ENCODE data around the gene SHLD1.
"Not testable (repeated sequence)": the region's sequence is repeated elsewhere in the genome, so short reads cannot be mapped to it uniquely, and the experiment has no call there.

Gene SHLD1

GRCh38 chr20:5749952-5750779 is at the start of gene SHLD1:
Gene SHLD1, plus strand, starts transcription at chr20:5750401. Its CDS starts 22,465 bp downstream, at chr20:5772866.
- DNase-seq: peak; percentile 34

GRCh38 chr20:5702339-5702738 is 47.9 kb upstream of the SHLD1 start:
- DNase-seq: not testable (repeated sequence)

DNA sequence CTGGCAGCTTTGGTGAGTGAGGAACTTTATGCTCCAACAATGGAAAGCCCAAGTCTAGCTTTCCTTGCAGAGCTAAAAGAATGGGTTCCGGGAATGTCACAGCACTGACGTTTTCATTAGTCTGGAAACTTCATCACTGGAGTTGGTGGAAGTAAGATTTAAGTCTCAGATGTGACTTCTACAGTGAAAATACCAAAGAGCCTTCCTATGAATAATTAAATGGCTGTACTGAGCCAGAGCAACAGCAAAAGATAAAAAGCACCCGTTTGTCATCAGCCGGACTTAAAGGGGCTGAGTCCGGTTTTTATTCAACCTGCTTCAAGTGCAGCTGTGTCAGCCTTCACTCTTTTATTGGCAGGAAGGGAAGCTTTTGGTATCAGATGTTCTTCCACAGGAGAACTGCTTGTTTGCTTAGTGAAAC is 46.5 kb upstream of the SHLD1 start:
- no peak for DNase-seq

GRCh38 chr20:5705827-5706226 is 44.4 kb upstream of the SHLD1 start:
- no peak for DNase-seq

DNA sequence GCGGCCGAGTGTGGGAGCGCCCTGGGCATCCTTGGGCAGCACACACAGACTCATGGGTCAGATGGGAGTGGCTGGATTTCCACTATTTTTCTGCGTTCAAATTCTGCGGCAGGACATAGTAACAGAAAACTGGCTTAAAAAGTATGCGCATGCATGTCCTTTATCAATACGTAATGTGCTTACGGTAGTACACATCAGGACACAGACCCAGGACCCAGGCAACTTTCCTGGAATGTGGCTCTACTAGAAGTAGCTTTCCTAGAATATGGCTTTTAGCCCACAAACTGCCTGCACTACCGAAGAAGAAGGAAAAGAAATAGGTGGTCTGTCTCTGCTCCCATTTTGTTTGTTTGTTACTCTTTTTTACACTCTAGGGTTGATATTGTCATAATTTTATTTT is 43.4 kb upstream of the SHLD1 start:
- no peak for DNase-seq

DNA sequence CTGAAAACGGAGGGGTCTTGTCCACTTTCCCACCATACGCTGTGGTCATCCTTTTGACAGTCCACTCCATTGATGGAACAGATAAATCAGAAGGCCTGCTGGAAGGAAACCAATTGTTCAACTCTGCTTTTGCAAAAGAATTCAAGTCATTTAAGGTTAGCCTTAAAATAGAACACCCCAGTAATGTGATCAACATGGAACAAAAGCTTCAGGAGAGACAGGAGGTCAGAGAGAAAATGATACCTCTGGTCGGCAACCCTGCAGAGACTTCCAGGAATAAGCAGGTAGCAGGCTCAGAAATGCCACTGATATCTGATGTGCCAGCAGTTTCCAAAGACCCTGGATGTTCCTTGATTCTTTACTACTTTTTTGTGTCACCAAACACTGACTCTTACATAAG is 39.6 kb upstream of the SHLD1 start:
- no peak for DNase-seq

DNA sequence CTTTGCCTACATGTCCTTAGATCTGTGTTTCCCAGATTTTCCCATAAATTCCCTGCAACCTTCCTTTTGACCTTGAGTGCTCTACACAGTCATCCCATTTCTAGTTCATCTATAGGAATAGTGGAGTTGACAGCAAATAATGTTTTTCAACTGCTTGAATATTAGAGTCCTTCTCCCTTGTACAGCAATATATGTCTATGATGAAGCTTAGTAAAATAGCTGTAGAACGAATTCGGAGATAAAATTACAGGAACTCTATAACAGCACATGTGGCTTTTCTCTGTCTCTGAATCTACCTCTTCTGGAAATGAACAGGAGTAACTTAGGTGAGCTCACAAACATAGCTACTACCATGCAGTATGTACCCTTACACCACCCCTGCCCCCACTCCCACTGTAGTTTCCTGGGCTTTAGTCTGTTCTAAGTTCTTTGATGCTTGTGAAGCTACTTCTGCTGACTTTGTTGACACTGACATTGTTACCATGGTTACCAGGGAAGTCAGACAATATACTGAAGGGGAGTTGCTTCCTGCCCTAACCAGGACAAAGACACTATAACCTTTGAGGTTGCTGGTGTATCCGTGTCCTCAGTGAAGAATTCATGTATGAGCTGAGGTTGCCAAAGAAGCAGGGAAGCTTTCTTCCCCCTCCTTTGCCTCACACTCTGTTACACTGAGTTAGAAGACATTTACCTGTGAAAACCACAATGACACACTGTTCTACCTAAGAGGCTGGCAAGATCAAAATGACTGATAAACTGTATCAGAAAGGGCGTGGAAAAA is 35.8 kb upstream of the SHLD1 start:
- DNase-seq: no peak

DNA sequence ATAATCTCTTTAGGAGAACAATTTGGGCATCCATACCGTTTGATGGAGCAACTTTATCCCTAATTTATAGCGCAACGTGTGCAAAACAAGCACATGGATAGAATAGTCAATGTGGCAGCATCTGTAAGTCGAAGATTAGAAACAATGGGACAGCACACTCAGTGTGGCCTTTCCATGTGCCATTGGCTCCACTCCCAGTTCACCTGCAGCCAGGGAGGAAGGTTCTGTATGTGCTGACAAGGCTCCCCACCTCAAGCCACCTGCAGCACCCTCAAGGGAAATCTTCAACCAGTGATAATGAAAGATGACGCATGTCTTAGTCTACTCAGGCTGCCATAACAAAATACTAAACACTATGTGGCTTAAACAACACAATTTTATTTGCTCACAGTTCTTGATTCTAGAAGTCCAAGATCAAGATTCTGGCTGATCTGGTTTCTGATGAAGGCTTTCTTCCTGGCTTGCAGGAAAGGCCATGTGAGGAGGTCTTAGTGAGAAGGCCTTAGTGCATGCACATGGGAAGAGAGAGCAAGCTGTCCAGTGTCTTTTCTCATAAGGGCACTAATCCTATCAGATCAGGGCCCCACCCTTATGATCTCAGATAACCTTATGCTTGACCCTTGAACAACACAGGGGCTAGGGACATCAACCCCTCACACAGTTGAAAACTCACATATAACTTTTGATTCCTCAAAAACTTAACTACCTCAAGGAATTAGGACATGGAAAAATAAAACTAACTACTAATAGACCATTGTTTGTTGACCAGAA is 34.9 kb upstream of the SHLD1 start:
- no peak for DNase-seq

DNA sequence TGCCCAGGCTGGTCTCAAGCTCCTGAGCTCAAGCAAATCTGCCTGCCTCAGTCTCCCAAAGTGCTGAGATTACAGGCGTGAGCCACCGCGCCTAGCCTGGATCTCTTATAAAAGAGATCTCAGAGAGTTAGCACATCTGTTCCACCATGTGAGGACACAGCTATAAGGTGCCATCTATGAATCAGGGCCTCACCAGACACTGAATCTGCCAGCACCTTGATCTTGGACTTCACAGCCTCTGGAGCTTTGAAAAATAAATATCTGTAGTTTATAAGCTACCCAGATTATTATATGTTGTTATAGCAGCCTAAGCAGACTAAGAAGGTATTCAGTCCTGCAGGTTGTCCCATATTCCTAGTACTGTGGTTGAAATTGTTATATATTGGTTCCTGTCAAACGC is 33.2 kb upstream of the SHLD1 start:
- no peak for DNase-seq

GRCh38 chr20:5718896-5719595 is 31.2 kb upstream of the SHLD1 start:
- no peak for DNase-seq

- DNase-seq: no peak
Observed at GRCh38 chr20:5719861-5720403, 30.3 kb upstream of the SHLD1 start.

- DNase-seq: no peak
Observed at GRCh38 chr20:5720696-5721095, 29.5 kb upstream of the SHLD1 start.

DNA sequence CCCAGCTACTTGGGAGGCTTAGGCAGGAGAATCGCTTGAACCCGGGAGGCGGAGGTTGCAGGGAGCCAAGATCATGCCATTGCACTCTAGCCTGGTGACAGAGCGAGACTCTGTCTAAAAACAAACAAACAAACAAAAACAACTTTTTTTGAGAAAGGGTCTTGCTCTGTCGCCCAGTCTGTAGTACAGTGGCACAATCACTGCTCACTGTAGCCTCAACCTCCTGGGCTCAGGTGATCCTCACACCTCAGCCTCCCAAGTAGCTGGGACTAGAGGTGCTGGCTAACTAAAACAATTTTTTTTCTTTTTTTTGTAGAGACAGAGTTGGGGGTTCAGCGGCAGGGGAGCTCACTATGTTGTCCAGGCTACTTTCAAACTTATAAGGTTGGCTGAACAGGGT is 28.8 kb upstream of the SHLD1 start:
- DNase-seq: not testable (repeated sequence)

GRCh38 chr20:5722927-5723326 is 27.3 kb upstream of the SHLD1 start:
- DNase-seq: no peak

DNA sequence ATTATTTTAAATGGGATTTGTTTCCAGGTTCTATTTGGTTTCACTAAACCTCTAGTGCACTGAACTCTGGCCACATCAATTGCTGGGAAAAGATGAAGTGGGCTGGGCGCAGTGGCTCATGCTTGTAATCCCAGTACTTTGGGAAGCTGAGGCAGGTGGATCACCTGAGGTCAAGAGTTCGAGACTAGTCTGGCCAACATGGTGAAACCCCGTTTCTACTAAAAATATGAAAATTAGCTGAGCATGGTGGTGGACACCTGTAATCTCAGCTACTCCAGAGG is 25.1 kb upstream of the SHLD1 start:
- DNase-seq: not testable (repeated sequence)

- no peak for DNase-seq
Observed at GRCh38 chr20:5727018-5727515, 23.1 kb upstream of the SHLD1 start.

DNA sequence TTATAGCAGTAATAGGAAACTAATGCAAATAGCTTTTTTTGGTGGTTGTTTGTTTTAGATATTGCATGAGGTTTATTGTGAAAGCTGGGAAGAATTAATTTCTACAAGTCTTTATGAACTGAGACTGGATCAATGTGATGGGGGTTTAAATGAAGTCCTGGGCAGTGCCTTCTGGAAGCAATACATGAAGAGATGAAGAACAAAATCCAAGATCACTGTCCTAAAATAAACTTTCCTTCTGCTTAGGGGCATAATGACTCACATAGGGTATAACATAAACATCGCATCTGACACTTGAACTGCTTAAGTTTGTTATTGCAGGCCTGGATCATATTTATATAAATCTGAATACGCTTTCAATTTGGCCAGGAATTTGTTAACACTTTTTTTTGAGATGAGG is 20.9 kb upstream of the SHLD1 start:
- no peak for DNase-seq

DNA sequence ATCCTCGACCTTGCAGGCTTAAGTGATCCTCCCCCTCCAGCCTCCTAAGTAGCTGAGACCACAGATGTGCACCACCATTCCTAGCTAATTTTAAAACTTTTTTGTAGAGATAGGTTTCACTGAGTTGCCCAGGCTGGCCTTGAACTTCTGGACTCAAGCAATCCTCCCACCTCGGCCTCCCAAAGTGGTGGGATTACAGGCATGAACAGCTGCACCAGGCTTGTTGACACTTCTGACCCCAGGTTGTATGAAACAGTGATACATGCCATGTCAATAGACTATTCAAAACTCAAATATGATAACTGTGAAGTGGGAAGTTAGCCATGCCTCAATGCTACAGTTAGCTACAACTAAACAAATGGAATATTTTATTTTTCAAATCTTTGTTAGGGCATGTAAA is 20.1 kb upstream of the SHLD1 start:
- no peak for DNase-seq

GRCh38 chr20:5731753-5732366 is 18.3 kb upstream of the SHLD1 start:
- DNase-seq: no peak

GRCh38 chr20:5734602-5735001 is 15.6 kb upstream of the SHLD1 start:
- no peak for DNase-seq

DNA sequence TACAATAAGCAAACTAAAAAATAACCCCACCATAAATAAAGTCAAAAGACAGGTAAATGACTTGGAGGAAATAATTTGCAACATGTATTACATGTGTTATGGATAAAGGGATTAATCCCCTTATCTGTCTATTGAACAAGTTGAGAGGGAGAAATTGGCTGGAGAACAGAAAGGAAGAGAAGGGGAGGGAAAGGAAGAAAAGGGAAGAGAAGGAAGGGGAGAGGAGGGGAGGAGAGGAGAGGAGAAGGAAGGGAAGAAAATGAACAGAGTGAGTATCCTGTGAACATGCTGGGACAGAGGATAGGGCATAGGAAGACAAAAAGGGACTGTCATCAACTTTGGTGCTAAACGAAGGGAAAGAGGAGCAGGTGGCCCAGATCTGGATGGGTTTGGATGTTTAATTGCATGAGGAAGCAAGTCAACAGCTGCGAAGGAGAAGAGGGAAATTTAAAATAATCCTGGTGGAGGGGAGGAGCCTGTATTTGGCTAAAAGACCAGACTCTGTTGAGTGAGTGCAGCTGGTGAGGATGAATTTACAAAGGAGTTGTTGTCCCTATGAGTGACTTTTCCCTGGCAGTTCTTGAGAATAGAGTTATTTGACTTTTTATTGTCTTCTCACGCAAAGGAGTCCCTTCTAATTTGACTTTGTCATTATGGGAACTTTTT is 14.2 kb upstream of the SHLD1 start:
- no peak for DNase-seq

- no peak for DNase-seq
Observed at GRCh38 chr20:5737619-5737953, 12.6 kb upstream of the SHLD1 start.

Data from NCI-H2107 (cell line).